ENCODE results near the gene SHE. TPM values are rescaled to one million over a fixed set of nuclear protein-coding genes. Genes with fewer than 3 reads are reported as not detected.

SHE gene
- total RNA-seq, 4 donors from 2014 or later: 0.19 to 13.4 (median 4.1) TPM

GRCh38 chr1:154434346-154435085 is 67.7 kb downstream of the SHE start:
- Histone ChIP-seq H3K9me3 (no peaks in the 10 kb centered on the region), H3K36me3 (peaks cover 5 to 54% (median 6%) of the 10 kb centered on the region in 3 donors), H3K4me1 (peaks cover 33 to 95% (median 39%) of the 10 kb centered on the region in 3 donors), H3K4me3 (peak overlapping the region in 3 of 4 donors; percentile 21 to 48 (median 24)), H3K27ac (peak overlapping the region; percentile 69 to 90 (median 85)), H3K27me3 (no peaks in the 10 kb centered on the region)
- 41 to 49% methylated on average over 15 to 16 of the region's 18 CpGs for WGBS, 2 donors
- peak in 1 of 4 donors; percentile 21 for TF ChIP-seq POLR2A (IDR thresholded peaks at IDR 0.05)
- TF ChIP-seq, protein P1, sequence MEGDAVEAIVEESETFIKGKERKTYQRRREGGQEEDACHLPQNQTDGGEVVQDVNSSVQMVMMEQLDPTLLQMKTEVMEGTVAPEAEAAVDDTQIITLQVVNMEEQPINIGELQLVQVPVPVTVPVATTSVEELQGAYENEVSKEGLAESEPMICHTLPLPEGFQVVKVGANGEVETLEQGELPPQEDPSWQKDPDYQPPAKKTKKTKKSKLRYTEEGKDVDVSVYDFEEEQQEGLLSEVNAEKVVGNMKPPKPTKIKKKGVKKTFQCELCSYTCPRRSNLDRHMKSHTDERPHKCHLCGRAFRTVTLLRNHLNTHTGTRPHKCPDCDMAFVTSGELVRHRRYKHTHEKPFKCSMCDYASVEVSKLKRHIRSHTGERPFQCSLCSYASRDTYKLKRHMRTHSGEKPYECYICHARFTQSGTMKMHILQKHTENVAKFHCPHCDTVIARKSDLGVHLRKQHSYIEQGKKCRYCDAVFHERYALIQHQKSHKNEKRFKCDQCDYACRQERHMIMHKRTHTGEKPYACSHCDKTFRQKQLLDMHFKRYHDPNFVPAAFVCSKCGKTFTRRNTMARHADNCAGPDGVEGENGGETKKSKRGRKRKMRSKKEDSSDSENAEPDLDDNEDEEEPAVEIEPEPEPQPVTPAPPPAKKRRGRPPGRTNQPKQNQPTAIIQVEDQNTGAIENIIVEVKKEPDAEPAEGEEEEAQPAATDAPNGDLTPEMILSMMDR (IDR thresholded peaks at IDR 0.05): no peak
- no peak for DNase-seq
- intact Hi-C loops (cut with DNase I): no loop called here

- H3K27ac ChIP-seq: peak overlapping the region; percentile 69 to 88 (median 84)
- H3K36me3 ChIP-seq: peaks cover 5 to 54% (median 6%) of the 10 kb centered on the region in 3 donors
- DNase-seq: no peak
- intact Hi-C loops (cut with DNase I): no loop called here
- WGBS, 2 donors: 35 to 66% methylated on average over 9 of the region's 9 CpGs
- peaks cover 34 to 97% (median 40%) of the 10 kb centered on the region in 3 donors for H3K4me1 ChIP-seq
- no peaks in the 10 kb centered on the region for H3K27me3 ChIP-seq
- TF ChIP-seq POLR2A (IDR thresholded peaks at IDR 0.05): no peak
- TF ChIP-seq, protein P1 (IDR thresholded peaks at IDR 0.05): no peak
- no peaks in the 10 kb centered on the region for H3K9me3 ChIP-seq
- H3K4me3 ChIP-seq: no peak overlapping the region
These were observed 68.9 kb downstream of the SHE start for GRCh38 chr1:154433161-154433764.

DNA sequence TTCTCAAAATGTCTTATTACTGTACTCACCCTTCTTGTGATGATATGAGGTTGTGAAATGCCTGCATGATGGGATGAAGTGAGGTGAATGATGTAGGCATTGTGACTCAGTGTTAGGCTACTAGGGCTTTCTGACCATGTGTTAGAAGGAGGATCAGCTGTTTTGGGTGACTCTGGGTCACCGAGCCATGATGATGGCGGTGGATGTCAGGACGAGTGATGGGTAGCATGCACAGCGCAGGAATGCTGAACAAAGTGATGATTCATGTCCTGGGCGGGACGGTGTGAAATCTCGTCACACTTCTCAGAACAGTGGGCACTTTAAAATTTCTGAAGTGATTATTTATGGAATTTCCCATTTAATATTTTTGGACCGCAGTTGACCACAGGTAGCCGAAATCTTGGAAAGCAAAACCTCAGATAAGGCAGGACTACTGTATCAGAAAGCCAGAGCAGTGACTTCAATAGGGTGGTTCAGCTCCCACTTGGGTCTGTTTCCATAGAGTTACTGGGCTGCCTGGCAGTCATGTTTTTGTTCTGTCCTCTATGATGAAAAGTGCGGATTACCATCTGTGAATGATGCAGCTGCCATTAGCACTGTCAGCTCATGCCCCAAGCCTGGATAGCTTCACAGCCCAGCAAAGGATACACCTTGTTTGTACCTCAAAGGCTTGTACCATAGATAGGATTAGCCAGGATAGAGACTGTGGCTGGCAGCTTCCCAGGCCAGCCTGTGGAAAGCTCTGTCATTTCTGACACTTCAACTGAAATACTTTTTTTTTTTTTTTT is 70.4 kb downstream of the SHE start:
- intact Hi-C loops (cut with DNase I): no loop called here
- 26 to 41% methylated on average over 10 of the region's 10 CpGs for WGBS, 2 donors
- no peaks in the 10 kb centered on the region for H3K9me3 ChIP-seq
- peak overlapping the region; percentile 64 to 88 (median 76) for H3K27ac ChIP-seq
- TF ChIP-seq, protein P1 (IDR thresholded peaks at IDR 0.05): no peak
- no peak for TF ChIP-seq POLR2A (IDR thresholded peaks at IDR 0.05)
- no peak for DNase-seq
- H3K27me3 ChIP-seq: no peaks in the 10 kb centered on the region
- H3K4me3 ChIP-seq: no peak overlapping the region
- peaks cover 5 to 47% (median 6%) of the 10 kb centered on the region in 3 donors for H3K36me3 ChIP-seq
- H3K4me1 ChIP-seq: peaks cover 47 to 100% (median 55%) of the 10 kb centered on the region in 3 donors

- Histone ChIP-seq H3K4me3 (no peak overlapping the region), H3K9me3 (no peaks in the 10 kb centered on the region), H3K4me1 (peaks cover 47 to 100% (median 51%) of the 10 kb centered on the region in 3 donors), H3K36me3 (peaks cover 1 to 40% (median 6%) of the 10 kb centered on the region in 3 donors), H3K27me3 (no peaks in the 10 kb centered on the region), H3K27ac (peak overlapping the region in 3 of 4 donors; percentile 7 to 88 (median 82))
- DNase-seq: no peak
- intact Hi-C loops (cut with DNase I): no loop called here
- 37 to 53% methylated on average over 10 of the region's 11 CpGs for WGBS, 2 donors
- TF ChIP-seq POLR2A (IDR thresholded peaks at IDR 0.05): no peak
- TF ChIP-seq, protein P1 (IDR thresholded peaks at IDR 0.05): no peak
These were observed 71.3 kb downstream of the SHE start for GRCh38 chr1:154430903-154431302.
